OCI-LY7 (cell line): ENCODE measurements around the gene OR6B1.

Experiments used
- EZH2phosphoT487 ChIP-seq: fragments of 200-600 bp; sonication (generic); IDR thresholded peaks from 2 replicates; pipeline ENCODE4 v1.6.1; 2018; ENCODE audit warnings: low read depth, borderline replicate concordance, mild to moderate bottlenecking, mixed run types, antibody characterized with exemption, low read length, moderate library complexity, mixed read lengths
- TF ChIP-seq, protein P1 (sequence below): fragments of 200-600 bp; sonication (generic); conservative IDR thresholded peaks from 2 replicates; pipeline ENCODE4 v1.5.1; 2014; ENCODE audit warnings: mild to moderate bottlenecking, antibody characterized with exemption, low read length, moderate library complexity, mixed read lengths

DNA sequence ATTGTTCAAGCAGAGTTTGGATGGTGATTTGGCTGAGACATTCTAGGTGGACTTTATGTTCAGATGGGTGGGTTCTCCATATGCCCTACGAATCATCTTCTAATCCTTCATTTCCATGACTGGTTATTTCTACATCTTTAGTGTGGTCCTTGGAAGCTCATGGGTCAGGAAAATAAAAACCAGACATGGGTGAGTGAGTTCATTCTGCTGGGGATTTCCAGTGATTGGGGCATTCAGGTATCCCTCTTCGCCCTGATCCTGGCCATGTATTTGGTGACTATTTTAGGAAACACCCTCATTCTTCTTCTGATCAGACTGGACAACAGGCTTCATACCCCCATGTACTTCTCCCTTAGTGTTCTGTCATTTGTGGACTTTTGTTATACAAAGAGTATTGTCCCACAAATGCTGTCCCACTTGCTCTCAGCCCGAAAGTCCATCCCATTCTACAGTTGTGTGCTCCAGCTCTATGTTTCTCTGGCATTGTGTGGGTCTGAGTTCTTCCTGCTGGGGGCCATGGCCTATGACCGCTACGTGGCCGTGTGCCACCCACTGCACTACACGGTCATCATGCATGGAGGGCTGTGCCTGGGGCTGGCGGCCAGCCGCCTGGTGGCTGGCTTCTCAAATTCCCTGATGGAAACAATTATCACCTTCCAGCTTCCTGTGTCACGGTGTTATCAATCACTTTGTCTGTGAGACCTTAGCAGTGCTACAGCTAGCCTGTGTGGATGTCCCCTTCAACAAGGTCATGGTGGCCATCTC lies 19.2 kb upstream of the OR6B1 start:
- TF ChIP-seq, protein P1, sequence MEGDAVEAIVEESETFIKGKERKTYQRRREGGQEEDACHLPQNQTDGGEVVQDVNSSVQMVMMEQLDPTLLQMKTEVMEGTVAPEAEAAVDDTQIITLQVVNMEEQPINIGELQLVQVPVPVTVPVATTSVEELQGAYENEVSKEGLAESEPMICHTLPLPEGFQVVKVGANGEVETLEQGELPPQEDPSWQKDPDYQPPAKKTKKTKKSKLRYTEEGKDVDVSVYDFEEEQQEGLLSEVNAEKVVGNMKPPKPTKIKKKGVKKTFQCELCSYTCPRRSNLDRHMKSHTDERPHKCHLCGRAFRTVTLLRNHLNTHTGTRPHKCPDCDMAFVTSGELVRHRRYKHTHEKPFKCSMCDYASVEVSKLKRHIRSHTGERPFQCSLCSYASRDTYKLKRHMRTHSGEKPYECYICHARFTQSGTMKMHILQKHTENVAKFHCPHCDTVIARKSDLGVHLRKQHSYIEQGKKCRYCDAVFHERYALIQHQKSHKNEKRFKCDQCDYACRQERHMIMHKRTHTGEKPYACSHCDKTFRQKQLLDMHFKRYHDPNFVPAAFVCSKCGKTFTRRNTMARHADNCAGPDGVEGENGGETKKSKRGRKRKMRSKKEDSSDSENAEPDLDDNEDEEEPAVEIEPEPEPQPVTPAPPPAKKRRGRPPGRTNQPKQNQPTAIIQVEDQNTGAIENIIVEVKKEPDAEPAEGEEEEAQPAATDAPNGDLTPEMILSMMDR = no peak
- no peak for TF ChIP-seq EZH2phosphoT487
